SKM-1 (cell line): ENCODE measurements around the gene TAS2R42.

Experiments
- DNase-seq: peaks from one replicate; lab custom pipeline; 2025; ENCODE audit not compliant: unreplicated experiment; lab: John Stamatoyannopoulos, UW

TAS2R42 gene

DNA sequence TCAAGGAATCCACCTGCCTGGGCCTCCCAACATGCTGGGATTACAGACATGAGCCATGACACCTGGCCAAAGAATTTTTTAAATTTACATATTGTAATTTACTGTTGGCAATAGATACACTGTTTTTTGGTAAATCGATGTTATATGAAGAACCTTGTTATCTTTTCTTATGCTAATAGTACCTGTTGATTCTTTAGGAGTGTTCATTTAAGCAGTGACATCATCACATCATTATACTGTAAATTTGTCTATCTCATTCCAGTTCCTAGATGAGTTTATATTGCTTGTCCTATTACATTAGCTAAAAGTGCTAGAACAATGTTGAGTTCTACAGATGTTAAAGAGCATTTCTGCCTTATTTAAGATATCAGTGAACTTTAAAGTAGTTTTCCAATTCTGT is 39.3 kb downstream of the TAS2R42 start:
- no peak for DNase-seq

- DNase-seq = no peak
Measured at GRCh38 chr12:11144297-11144696, 42.4 kb downstream of the TAS2R42 start.

DNA sequence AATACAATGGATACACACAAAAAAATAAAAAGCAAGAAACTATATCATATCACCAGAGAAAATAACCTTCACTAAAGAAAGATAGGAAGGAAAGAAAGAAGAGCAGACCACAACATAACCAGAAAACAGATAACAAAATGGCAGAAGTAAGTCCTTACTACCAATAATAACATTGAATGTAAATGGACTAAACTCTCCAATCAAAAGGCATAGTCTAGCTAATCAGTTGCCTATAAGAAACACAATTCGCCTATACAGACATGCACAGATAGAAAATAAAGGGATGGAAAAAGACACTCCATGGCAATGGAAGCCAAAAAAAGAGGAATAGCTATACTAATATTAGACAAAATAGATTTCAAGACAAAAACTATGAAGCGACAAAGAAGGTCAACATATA is 43.4 kb downstream of the TAS2R42 start:
- no peak for DNase-seq

- no peak for DNase-seq
Measured at GRCh38 chr12:11136075-11136474, 50.7 kb downstream of the TAS2R42 start.
